Measurements from ENCODE around the gene MAD1L1. TPM values are rescaled to one million over a fixed set of nuclear protein-coding genes. Genes with fewer than 3 reads are reported as not detected.

MAD1L1 gene
- total RNA-seq, 2 experiments from 2014 or later, result 40.0 to 44.7 TPM

- peaks cover 5% of the 10 kb centered on the region for H3K4me1 Mint-ChIP-seq (ENCODE audit: low read depth)
- CTCF ChIA-PET, result no interaction called here
Measured at GRCh38 chr7:1865000-1865555, 367.7 kb downstream of the MAD1L1 start.

GRCh38 chr7:1864161-1864940 is 368.4 kb downstream of the MAD1L1 start:
- CTCF ChIA-PET, result no interaction called here
- no peaks in the 10 kb centered on the region for H3K27me3 Mint-ChIP-seq

More at GRCh38 chr7:1865000-1865555, 367.7 kb downstream of the MAD1L1 start:
- POLR2A ChIA-PET, result no interaction called here
- intact Hi-C loops (cut with micrococcal nuclease), result no loop called here
- no peak overlapping the region for H3K27ac Mint-ChIP-seq
- no peak for ATAC-seq
- no peak for TF ChIP-seq CTCF (IDR thresholded peaks at IDR 0.05)
- H3K27me3 Mint-ChIP-seq, result no peaks in the 10 kb centered on the region
- H3K9me3 Mint-ChIP-seq, result no peaks in the 10 kb centered on the region
- no peak for DNase-seq
- no peak overlapping the region for H3K4me3 Mint-ChIP-seq
- H3K36me3 Mint-ChIP-seq (ENCODE audit: low read depth), result peaks cover 1% of the 10 kb centered on the region

GRCh38 chr7:1863091-1863900 is 369.4 kb downstream of the MAD1L1 start:
- H3K9me3 Mint-ChIP-seq, result no peaks in the 10 kb centered on the region
- DNase-seq (no peak), ATAC-seq (no peak)
- no peak overlapping the region for H3K4me3 Mint-ChIP-seq
- intact Hi-C loops (cut with micrococcal nuclease), result no loop called here
- H3K27me3 Mint-ChIP-seq, result no peaks in the 10 kb centered on the region
- H3K27ac Mint-ChIP-seq, result no peak overlapping the region
- H3K36me3 Mint-ChIP-seq (ENCODE audit: low read depth), result peaks cover 1% of the 10 kb centered on the region
- ChIA-PET CTCF (no interaction called here), POLR2A (no interaction called here)
- TF ChIP-seq CTCF (IDR thresholded peaks at IDR 0.05), result no peak
- H3K4me1 Mint-ChIP-seq (ENCODE audit: low read depth), result peaks cover 3% of the 10 kb centered on the region

More at GRCh38 chr7:1864161-1864940, 368.4 kb downstream of the MAD1L1 start:
- intact Hi-C loops (cut with micrococcal nuclease), result no loop called here
- peaks cover 1% of the 10 kb centered on the region for H3K36me3 Mint-ChIP-seq (ENCODE audit: low read depth)
- peaks cover 3% of the 10 kb centered on the region for H3K4me1 Mint-ChIP-seq (ENCODE audit: low read depth)
- no peak overlapping the region for H3K27ac Mint-ChIP-seq
- no peak for TF ChIP-seq CTCF (IDR thresholded peaks at IDR 0.05)
- ATAC-seq (no peak), DNase-seq (no peak)
- H3K4me3 Mint-ChIP-seq, result no peak overlapping the region
- POLR2A ChIA-PET, result no interaction called here
- no peaks in the 10 kb centered on the region for H3K9me3 Mint-ChIP-seq

- DNase-seq (no peak), ATAC-seq (no peak)
- ChIA-PET POLR2A (no interaction called here), CTCF (no interaction called here)
- H3K36me3 Mint-ChIP-seq (ENCODE audit: low read depth), result peaks cover 1% of the 10 kb centered on the region
- H3K9me3 Mint-ChIP-seq, result no peaks in the 10 kb centered on the region
- H3K4me1 Mint-ChIP-seq (ENCODE audit: low read depth), result peaks cover 3% of the 10 kb centered on the region
- intact Hi-C loops (cut with micrococcal nuclease), result no loop called here
- H3K4me3 Mint-ChIP-seq, result no peak overlapping the region
- no peak for TF ChIP-seq CTCF (IDR thresholded peaks at IDR 0.05)
- H3K27ac Mint-ChIP-seq, result no peak overlapping the region
- H3K27me3 Mint-ChIP-seq, result no peaks in the 10 kb centered on the region
Measured at GRCh38 chr7:1862560-1862959, 370.2 kb downstream of the MAD1L1 start.

Measured in activated CD8-positive, alpha-beta T cell treated with anti-CD3 and anti-CD28 coated beads for 36 hours (primary cell).